ENCODE measurements around the gene KCNMB2.

Gene KCNMB2

GRCh38 chr3:178754852-178755510 lies 218.7 kb downstream of the KCNMB2 start:
- H3K4me1 Mint-ChIP-seq, result no peaks in the 10 kb centered on the region
- no peaks in the 10 kb centered on the region for H3K9me3 Mint-ChIP-seq
- H3K36me3 Mint-ChIP-seq, result no peaks in the 10 kb centered on the region
- no peak overlapping the region for H3K4me3 Mint-ChIP-seq
- H3K27ac Mint-ChIP-seq, result no peak overlapping the region
- H3K27me3 Mint-ChIP-seq, result no peaks in the 10 kb centered on the region

GRCh38 chr3:178761024-178761423 lies 224.8 kb downstream of the KCNMB2 start:
- Mint-ChIP-seq H3K4me1 (no peaks in the 10 kb centered on the region), H3K36me3 (no peaks in the 10 kb centered on the region), H3K9me3 (no peaks in the 10 kb centered on the region), H3K27me3 (peaks cover 2% of the 10 kb centered on the region), H3K27ac (no peak overlapping the region), H3K4me3 (no peak overlapping the region)

GRCh38 chr3:178761461-178761860 lies 225.2 kb downstream of the KCNMB2 start:
- Mint-ChIP-seq H3K4me1 (no peaks in the 10 kb centered on the region), H3K27me3 (peaks cover 2% of the 10 kb centered on the region), H3K36me3 (no peaks in the 10 kb centered on the region), H3K27ac (no peak overlapping the region), H3K9me3 (no peaks in the 10 kb centered on the region), H3K4me3 (no peak overlapping the region)

- no peaks in the 10 kb centered on the region for H3K9me3 Mint-ChIP-seq
- peaks cover 2% of the 10 kb centered on the region for H3K27me3 Mint-ChIP-seq
- H3K27ac Mint-ChIP-seq, result no peak overlapping the region
- H3K4me1 Mint-ChIP-seq, result no peaks in the 10 kb centered on the region
- H3K4me3 Mint-ChIP-seq, result no peak overlapping the region
- H3K36me3 Mint-ChIP-seq, result no peaks in the 10 kb centered on the region
Observed at GRCh38 chr3:178762385-178762784, 226.1 kb downstream of the KCNMB2 start.

GRCh38 chr3:178765472-178765871 lies 229.2 kb downstream of the KCNMB2 start:
- Mint-ChIP-seq H3K36me3 (no peaks in the 10 kb centered on the region), H3K27me3 (peaks cover 1% of the 10 kb centered on the region), H3K27ac (no peak overlapping the region), H3K4me3 (no peak overlapping the region), H3K4me1 (no peaks in the 10 kb centered on the region), H3K9me3 (no peaks in the 10 kb centered on the region)

GRCh38 chr3:178767581-178767980 lies 231.3 kb downstream of the KCNMB2 start:
- no peak overlapping the region for H3K27ac Mint-ChIP-seq
- H3K4me3 Mint-ChIP-seq, result no peak overlapping the region
- H3K36me3 Mint-ChIP-seq, result no peaks in the 10 kb centered on the region
- peaks cover 11% of the 10 kb centered on the region for H3K9me3 Mint-ChIP-seq
- no peaks in the 10 kb centered on the region for H3K27me3 Mint-ChIP-seq
- H3K4me1 Mint-ChIP-seq, result peaks cover 2% of the 10 kb centered on the region

GRCh38 chr3:178768072-178768864 lies 232.0 kb downstream of the KCNMB2 start:
- H3K27me3 Mint-ChIP-seq, result no peaks in the 10 kb centered on the region
- no peak overlapping the region for H3K27ac Mint-ChIP-seq
- H3K9me3 Mint-ChIP-seq, result peaks cover 12% of the 10 kb centered on the region
- H3K4me1 Mint-ChIP-seq, result peaks cover 6% of the 10 kb centered on the region
- H3K4me3 Mint-ChIP-seq, result no peak overlapping the region
- H3K36me3 Mint-ChIP-seq, result no peaks in the 10 kb centered on the region

- Mint-ChIP-seq H3K27me3 (no peaks in the 10 kb centered on the region), H3K9me3 (peaks cover 12% of the 10 kb centered on the region), H3K4me1 (peaks cover 6% of the 10 kb centered on the region), H3K27ac (no peak overlapping the region), H3K36me3 (no peaks in the 10 kb centered on the region), H3K4me3 (no peak overlapping the region)
Observed at GRCh38 chr3:178771511-178771910, 235.3 kb downstream of the KCNMB2 start.

- Mint-ChIP-seq H3K36me3 (no peaks in the 10 kb centered on the region), H3K4me3 (no peak overlapping the region), H3K4me1 (peaks cover 6% of the 10 kb centered on the region), H3K27me3 (peaks cover 1% of the 10 kb centered on the region), H3K27ac (no peak overlapping the region), H3K9me3 (peaks cover 12% of the 10 kb centered on the region)
Observed at GRCh38 chr3:178772746-178773145, 236.5 kb downstream of the KCNMB2 start.

- Mint-ChIP-seq H3K4me3 (no peak overlapping the region), H3K27me3 (peaks cover 1% of the 10 kb centered on the region), H3K36me3 (no peaks in the 10 kb centered on the region), H3K4me1 (peaks cover 6% of the 10 kb centered on the region), H3K27ac (no peak overlapping the region), H3K9me3 (peaks cover 12% of the 10 kb centered on the region)
Observed at GRCh38 chr3:178773358-178773757, 237.1 kb downstream of the KCNMB2 start.

- Mint-ChIP-seq H3K27ac (no peak overlapping the region), H3K4me3 (no peak overlapping the region), H3K9me3 (no peaks in the 10 kb centered on the region), H3K36me3 (no peaks in the 10 kb centered on the region), H3K27me3 (peaks cover 1% of the 10 kb centered on the region), H3K4me1 (peaks cover under 1% of the 10 kb centered on the region)
Observed at GRCh38 chr3:178777718-178778411, 241.6 kb downstream of the KCNMB2 start.

- peaks cover 1% of the 10 kb centered on the region for H3K27me3 Mint-ChIP-seq
- H3K4me3 Mint-ChIP-seq, result no peak overlapping the region
- H3K4me1 Mint-ChIP-seq, result no peaks in the 10 kb centered on the region
- H3K9me3 Mint-ChIP-seq, result no peaks in the 10 kb centered on the region
- H3K27ac Mint-ChIP-seq, result no peak overlapping the region
- H3K36me3 Mint-ChIP-seq, result no peaks in the 10 kb centered on the region
Observed at GRCh38 chr3:178778589-178778988, 242.4 kb downstream of the KCNMB2 start.

- H3K9me3 Mint-ChIP-seq, result no peaks in the 10 kb centered on the region
Observed at GRCh38 chr3:178785961-178786360, 249.7 kb downstream of the KCNMB2 start.

GRCh38 chr3:178787960-178788359 lies 251.7 kb downstream of the KCNMB2 start:
- no peak overlapping the region for H3K4me3 Mint-ChIP-seq
- H3K27me3 Mint-ChIP-seq, result peaks cover 2% of the 10 kb centered on the region
- H3K4me1 Mint-ChIP-seq, result no peaks in the 10 kb centered on the region
- H3K9me3 Mint-ChIP-seq, result peaks cover 6% of the 10 kb centered on the region
- no peak overlapping the region for H3K27ac Mint-ChIP-seq
- H3K36me3 Mint-ChIP-seq, result peaks cover 1% of the 10 kb centered on the region

More at GRCh38 chr3:178785961-178786360, 249.7 kb downstream of the KCNMB2 start:
- Mint-ChIP-seq H3K36me3 (no peaks in the 10 kb centered on the region), H3K4me1 (no peaks in the 10 kb centered on the region), H3K27me3 (no peaks in the 10 kb centered on the region), H3K4me3 (no peak overlapping the region), H3K27ac (no peak overlapping the region)

- peaks cover 2% of the 10 kb centered on the region for H3K27me3 Mint-ChIP-seq
- H3K4me1 Mint-ChIP-seq, result no peaks in the 10 kb centered on the region
- H3K9me3 Mint-ChIP-seq, result peaks cover 6% of the 10 kb centered on the region
- peaks cover 1% of the 10 kb centered on the region for H3K36me3 Mint-ChIP-seq
- no peak overlapping the region for H3K27ac Mint-ChIP-seq
- H3K4me3 Mint-ChIP-seq, result no peak overlapping the region
Observed at GRCh38 chr3:178794711-178795110, 258.5 kb downstream of the KCNMB2 start.

- H3K27me3 Mint-ChIP-seq, result peaks cover 2% of the 10 kb centered on the region
- peaks cover 1% of the 10 kb centered on the region for H3K36me3 Mint-ChIP-seq
- H3K9me3 Mint-ChIP-seq, result peaks cover 6% of the 10 kb centered on the region
- H3K27ac Mint-ChIP-seq, result no peak overlapping the region
- no peaks in the 10 kb centered on the region for H3K4me1 Mint-ChIP-seq
- H3K4me3 Mint-ChIP-seq, result no peak overlapping the region
Observed at GRCh38 chr3:178795349-178795748, 259.1 kb downstream of the KCNMB2 start.
